Astrocyte of the spinal cord (primary cell): ENCODE measurements around the gene PARD3B.

Experiments
- DNase-seq: peaks from one replicate; pipeline ENCODE4 v3.0.0; 2011; ENCODE audit warnings: low read depth, low spot score
- H3K4me3 ChIP-seq: 2 replicates; pipeline ENCODE4 v1.5.1; 2011; ENCODE audit warnings: low read depth, mild to moderate bottlenecking, low read length, moderate library complexity
- CTCF ChIP-seq: IDR thresholded peaks from 2 replicates; pipeline ENCODE4 v1.5.1; 2012; ENCODE audit warnings: low read depth, mild to moderate bottlenecking, low read length, inconsistent platforms
- in situ Hi-C: cut with HindIII; loops from 2 replicates; pipeline ENCODE4 v1.10.0; 2017; ENCODE audit warnings: low sequenced_read_pairs

Gene PARD3B

GRCh38 chr2:205030695-205031094, 485.4 kb downstream of the PARD3B start:
- TF ChIP-seq CTCF, result no peak
- in situ Hi-C loops, result no loop called here
- DNase-seq, result peak; percentile 38
- H3K4me3 ChIP-seq, result no peak overlapping the region

- in situ Hi-C loops, result no loop called here
- H3K4me3 ChIP-seq, result no peak overlapping the region
- no peak for TF ChIP-seq CTCF
- no peak for DNase-seq
These were observed 486.8 kb downstream of the PARD3B start for GRCh38 chr2:205032093-205032551.

- no peak for DNase-seq
- no peak overlapping the region for H3K4me3 ChIP-seq
- in situ Hi-C loops, result no loop called here
- no peak for TF ChIP-seq CTCF
These were observed 488.2 kb downstream of the PARD3B start for GRCh38 chr2:205033431-205033830.

- in situ Hi-C loops, result no loop called here
- TF ChIP-seq CTCF, result no peak
- H3K4me3 ChIP-seq, result no peak overlapping the region
- DNase-seq, result no peak
These were observed 488.8 kb downstream of the PARD3B start for GRCh38 chr2:205034034-205034433.

- in situ Hi-C loops, result no loop called here
- H3K4me3 ChIP-seq, result no peak overlapping the region
- TF ChIP-seq CTCF, result no peak
- DNase-seq, result no peak
These were observed 495.0 kb downstream of the PARD3B start for GRCh38 chr2:205040323-205040722.

- TF ChIP-seq CTCF, result no peak
- H3K4me3 ChIP-seq, result no peak overlapping the region
- DNase-seq, result no peak
- in situ Hi-C loops, result no loop called here
These were observed 496.3 kb downstream of the PARD3B start for GRCh38 chr2:205041472-205042130.
